Peyer's patch (tissue), 4 donors: ENCODE measurements around the gene EPHA7. TPM values are rescaled to one million over a fixed set of nuclear protein-coding genes. Genes with fewer than 3 reads are reported as not detected.

Experiments used
- DNase-seq, 3 donors: peaks; one replicate each; pipeline ENCODE4 v3.0.0-alpha.2; 2017 to 2019
- H3K27ac ChIP-seq, 4 donors: fragments of 200-600 bp; sonication (generic); one replicate each; pipeline ENCODE4 v1.5.1; 2016 to 2019
- H3K27me3 ChIP-seq, 2 donors: fragments of 200-600 bp; sonication (generic); one replicate each; pipeline ENCODE4 v1.5.1; 2019
- H3K36me3 ChIP-seq, 3 donors: fragments of 200-600 bp; sonication (generic); one replicate each; pipeline ENCODE4 v1.5.1; 2016 to 2019
- H3K4me1 ChIP-seq, 4 donors: fragments of 200-600 bp; sonication (generic); one replicate each; pipeline ENCODE4 v1.5.1; 2016 to 2019
- H3K4me3 ChIP-seq, 4 donors: fragments of 200-600 bp; sonication (generic); 1 replicate in 3 of 4; 2 replicates in 1 of 4; pipeline ENCODE4 v1.5.1; 2016 to 2019; ENCODE audit warnings: mild to moderate bottlenecking in 1 of 4
- H3K9me3 ChIP-seq, 4 donors: fragments of 200-600 bp; sonication (generic); one replicate each; pipeline ENCODE4 v1.5.1; 2016 to 2019; ENCODE audit warnings: mild to moderate bottlenecking in 1 of 4
- POLR2A ChIP-seq, 2 donors: fragments of 450-650 bp; IDR thresholded peaks; one replicate each; pipeline ENCODE4 v1.5.1; 2017; ENCODE audit warnings: antibody characterized with exemption in 2 of 2, mild to moderate bottlenecking in 2 of 2, moderate library complexity in 2 of 2
- total RNA-seq, 4 donors: library from RNA; depleted of rRNA; stranded (reverse); fragments of >200 nt; gene quantifications; one replicate each; pipeline ENCODE4 v1.1.0, GENCODE V29; 2016
- TF ChIP-seq, protein P1 (sequence below), 6 experiments: fragments of 450-650 bp in 4 of 6; fragments of 200-600 bp in 2 of 6; sonication (generic) in 1 of 6; IDR thresholded peaks; one replicate each; pipeline ENCODE4 v1.5.1; 2017 to 2019; ENCODE audit warnings: antibody characterized with exemption in 6 of 6, mild to moderate bottlenecking in 3 of 6, moderate library complexity in 1 of 6

The EPHA7 gene
- total RNA-seq, 4 donors from 2014 or later: 1.5 to 6.6 (median 3.9) TPM; not detected in 1

DNA sequence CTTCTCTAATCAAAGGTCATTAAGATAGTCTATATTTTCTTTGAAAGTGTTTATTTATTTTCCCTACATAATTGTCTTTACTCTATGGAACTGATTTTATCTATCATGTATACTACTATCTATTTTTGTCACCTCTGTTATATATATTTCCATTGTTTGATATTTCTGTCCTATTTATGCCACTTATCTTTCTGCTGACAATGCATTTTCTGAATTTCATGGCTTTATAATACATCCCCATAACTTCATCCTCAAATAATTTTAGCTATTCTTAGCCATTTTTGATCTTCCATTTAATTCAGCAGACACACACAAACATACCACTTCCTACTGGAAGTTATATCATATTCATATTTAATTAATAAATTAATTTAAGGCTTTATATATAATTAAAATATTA, 123.7 kb downstream of the EPHA7 start:
- DNase-seq: no peak
- H3K9me3 ChIP-seq: no peaks in the 10 kb centered on the region
- no peak for TF ChIP-seq POLR2A (IDR thresholded peaks at IDR 0.05)
- TF ChIP-seq, protein P1, sequence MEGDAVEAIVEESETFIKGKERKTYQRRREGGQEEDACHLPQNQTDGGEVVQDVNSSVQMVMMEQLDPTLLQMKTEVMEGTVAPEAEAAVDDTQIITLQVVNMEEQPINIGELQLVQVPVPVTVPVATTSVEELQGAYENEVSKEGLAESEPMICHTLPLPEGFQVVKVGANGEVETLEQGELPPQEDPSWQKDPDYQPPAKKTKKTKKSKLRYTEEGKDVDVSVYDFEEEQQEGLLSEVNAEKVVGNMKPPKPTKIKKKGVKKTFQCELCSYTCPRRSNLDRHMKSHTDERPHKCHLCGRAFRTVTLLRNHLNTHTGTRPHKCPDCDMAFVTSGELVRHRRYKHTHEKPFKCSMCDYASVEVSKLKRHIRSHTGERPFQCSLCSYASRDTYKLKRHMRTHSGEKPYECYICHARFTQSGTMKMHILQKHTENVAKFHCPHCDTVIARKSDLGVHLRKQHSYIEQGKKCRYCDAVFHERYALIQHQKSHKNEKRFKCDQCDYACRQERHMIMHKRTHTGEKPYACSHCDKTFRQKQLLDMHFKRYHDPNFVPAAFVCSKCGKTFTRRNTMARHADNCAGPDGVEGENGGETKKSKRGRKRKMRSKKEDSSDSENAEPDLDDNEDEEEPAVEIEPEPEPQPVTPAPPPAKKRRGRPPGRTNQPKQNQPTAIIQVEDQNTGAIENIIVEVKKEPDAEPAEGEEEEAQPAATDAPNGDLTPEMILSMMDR (IDR thresholded peaks at IDR 0.05): no peak

DNA sequence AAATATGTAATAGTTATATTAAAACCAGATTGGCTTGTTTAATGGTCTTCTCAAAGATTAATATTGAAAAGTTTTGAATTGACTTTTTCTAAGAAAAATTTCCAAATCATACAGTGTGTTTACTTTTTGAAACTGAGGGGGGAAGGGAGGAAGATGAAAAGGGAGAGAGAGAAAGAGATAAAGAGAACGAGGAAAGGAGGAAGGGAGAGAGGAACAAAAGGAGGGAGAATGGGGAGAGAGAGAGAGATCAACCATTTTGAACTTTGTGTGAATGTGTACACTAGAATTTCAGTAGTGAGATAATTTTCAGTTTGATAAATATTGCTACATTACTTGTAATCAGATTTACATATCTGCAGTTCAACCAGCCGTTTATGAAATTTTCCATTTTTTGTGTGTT, 124.5 kb downstream of the EPHA7 start:
- Histone ChIP-seq H3K4me3 (no peak overlapping the region), H3K9me3 (no peaks in the 10 kb centered on the region), H3K27ac (no peak overlapping the region), H3K4me1 (no peaks in the 10 kb centered on the region), H3K36me3 (no peaks in the 10 kb centered on the region), H3K27me3 (no peaks in the 10 kb centered on the region)
- TF ChIP-seq POLR2A (IDR thresholded peaks at IDR 0.05): no peak
- TF ChIP-seq, protein P1 (IDR thresholded peaks at IDR 0.05): no peak
- no peak for DNase-seq

More for the DNA sequence above, 123.7 kb downstream of the EPHA7 start:
- Histone ChIP-seq H3K4me1 (no peaks in the 10 kb centered on the region), H3K27ac (no peak overlapping the region), H3K4me3 (no peak overlapping the region), H3K36me3 (no peaks in the 10 kb centered on the region), H3K27me3 (no peaks in the 10 kb centered on the region)

DNA sequence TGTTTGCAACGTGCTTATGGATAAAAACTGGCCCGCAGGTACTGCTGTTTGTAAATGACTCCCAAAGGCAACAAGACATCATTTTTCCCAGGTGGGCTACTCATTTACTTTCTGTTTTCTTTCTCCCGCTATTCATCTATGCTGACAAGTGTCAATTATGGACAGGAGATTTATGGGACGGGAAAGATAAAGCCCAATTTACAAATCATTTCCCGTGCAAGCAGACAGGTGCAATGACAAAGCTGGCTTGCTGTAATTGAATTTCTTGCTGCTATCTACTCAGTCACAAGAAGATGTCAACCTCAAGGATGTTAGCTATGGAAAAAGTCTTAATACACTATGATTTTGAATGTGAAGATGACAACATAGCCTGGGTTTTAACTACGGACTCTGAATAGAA, 125.5 kb downstream of the EPHA7 start:
- Histone ChIP-seq H3K9me3 (no peaks in the 10 kb centered on the region), H3K36me3 (no peaks in the 10 kb centered on the region), H3K4me1 (no peaks in the 10 kb centered on the region), H3K27ac (no peak overlapping the region), H3K4me3 (no peak overlapping the region), H3K27me3 (no peaks in the 10 kb centered on the region)
- DNase-seq: no peak
- TF ChIP-seq, protein P1 (IDR thresholded peaks at IDR 0.05): no peak
- TF ChIP-seq POLR2A (IDR thresholded peaks at IDR 0.05): no peak

DNA sequence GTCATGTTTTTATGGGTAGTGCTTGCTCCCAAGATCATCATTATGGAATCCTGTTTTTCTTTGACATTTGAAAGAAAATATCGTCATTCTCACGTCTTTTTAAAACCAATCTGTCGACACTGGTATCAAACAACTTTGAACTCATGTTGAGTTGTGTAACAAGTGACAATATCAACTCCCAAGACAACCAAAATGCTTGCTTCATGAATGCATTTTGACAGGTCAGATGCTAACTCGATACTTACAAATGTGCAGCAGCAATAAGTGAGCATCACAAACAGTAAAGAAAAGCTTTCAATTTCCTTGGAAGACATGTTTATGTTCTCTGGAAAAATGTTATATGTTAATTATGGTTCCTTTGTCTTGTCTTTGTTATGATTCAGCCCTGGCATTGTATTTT, 125.9 kb downstream of the EPHA7 start:
- Histone ChIP-seq H3K4me3 (no peak overlapping the region), H3K27me3 (no peaks in the 10 kb centered on the region), H3K4me1 (no peaks in the 10 kb centered on the region), H3K36me3 (no peaks in the 10 kb centered on the region), H3K27ac (no peak overlapping the region), H3K9me3 (no peaks in the 10 kb centered on the region)
- no peak for DNase-seq
- TF ChIP-seq, protein P1 (IDR thresholded peaks at IDR 0.05): no peak
- TF ChIP-seq POLR2A (IDR thresholded peaks at IDR 0.05): no peak

DNA sequence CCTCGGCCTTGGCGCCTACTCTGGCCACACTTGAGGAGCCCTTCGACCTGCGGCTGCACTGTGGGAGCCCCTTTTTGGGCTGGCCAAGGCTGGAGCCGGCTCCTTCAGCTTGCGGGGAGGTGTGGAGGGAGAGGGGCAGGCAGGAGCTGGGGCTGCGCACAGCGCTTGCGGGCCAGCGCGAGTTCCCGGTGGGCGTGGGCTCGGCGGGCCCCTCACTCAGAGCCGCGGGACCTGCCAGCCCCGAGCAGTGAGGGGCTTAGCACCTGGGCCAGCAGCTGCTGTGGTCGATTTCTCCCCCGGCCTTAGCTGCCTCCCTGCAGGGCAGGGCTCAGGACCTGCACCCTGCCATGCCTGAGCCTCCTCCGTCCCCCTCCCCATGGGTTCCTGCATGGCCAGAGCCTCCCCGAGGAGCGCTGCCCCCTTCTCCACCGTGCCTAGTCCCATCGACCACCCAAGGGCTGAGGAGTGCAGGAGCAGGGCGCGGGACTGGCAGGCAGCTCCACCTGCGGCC, 136.8 kb downstream of the EPHA7 start:
- no peak overlapping the region for H3K27ac ChIP-seq
- H3K27me3 ChIP-seq: no peaks in the 10 kb centered on the region
- no peak overlapping the region for H3K4me3 ChIP-seq
- H3K4me1 ChIP-seq: no peaks in the 10 kb centered on the region
- no peaks in the 10 kb centered on the region for H3K9me3 ChIP-seq
- H3K36me3 ChIP-seq: no peaks in the 10 kb centered on the region
- no peak for TF ChIP-seq POLR2A (IDR thresholded peaks at IDR 0.05)
- TF ChIP-seq, protein P1 (IDR thresholded peaks at IDR 0.05): no peak
- DNase-seq: peak in 1 of 3 donors; percentile 30

DNA sequence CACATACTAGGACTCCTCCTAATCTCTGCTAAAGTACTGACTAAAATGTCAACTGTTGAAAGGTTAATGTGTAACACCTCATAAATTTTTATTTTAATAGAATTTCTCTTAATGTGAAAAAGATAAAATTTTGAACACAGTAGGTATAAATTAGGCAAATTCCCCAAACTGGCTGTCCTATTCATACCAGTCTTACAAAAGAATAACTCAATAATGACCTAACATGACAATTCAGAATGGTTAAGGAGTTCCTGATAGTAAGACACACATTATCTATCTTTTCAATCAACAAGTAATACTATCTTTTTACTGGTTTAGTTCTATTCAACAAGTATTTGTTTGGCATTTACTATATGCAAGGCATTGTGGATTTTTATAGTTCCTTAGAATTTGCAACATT, 141.1 kb downstream of the EPHA7 start:
- Histone ChIP-seq H3K36me3 (no peaks in the 10 kb centered on the region), H3K27ac (no peak overlapping the region), H3K27me3 (no peaks in the 10 kb centered on the region), H3K4me1 (no peaks in the 10 kb centered on the region), H3K4me3 (no peak overlapping the region), H3K9me3 (no peaks in the 10 kb centered on the region)
- DNase-seq: no peak
- TF ChIP-seq POLR2A (IDR thresholded peaks at IDR 0.05): no peak
- TF ChIP-seq, protein P1 (IDR thresholded peaks at IDR 0.05): no peak
